A673 (cell line): ENCODE data around the gene GALNT18. TPM values are rescaled to one million over a fixed set of nuclear protein-coding genes. Genes with fewer than 3 reads are reported as not detected.

Experiments used
- BruUV-seq: library from RNA; stranded (reverse); fragments of 400-500 nt; replicated peaks from 2 replicates; lab custom pipeline; 2021; lab: Mats Ljungman, UMichigan
- CTCF ChIA-PET: fragments of 300-600 bp; sonication (Branson Sonifier 250); formaldehyde crosslinking; loops from one replicate; lab custom pipeline; 2022; ENCODE audit warnings: antibody characterized with exemption; lab: Charles Lee
- POLR2A ChIA-PET: fragments of 300-600 bp; sonication (Branson Sonifier 250); formaldehyde crosslinking; loops from one replicate; lab custom pipeline; 2022; ENCODE audit warnings: antibody characterized with exemption; ENCODE audit not compliant: low non-redundant PET; lab: Charles Lee
- DNase-seq: peaks from one replicate; pipeline ENCODE4 v3.0.0-alpha.2; 2015; ENCODE audit warnings: low spot score
- H3K27ac ChIP-seq: fragments of 200-600 bp; sonication (generic); 2 replicates; pipeline ENCODE4 v1.5.1; 2016; ENCODE audit warnings: mixed run types, low read depth, mild to moderate bottlenecking, mixed read lengths, antibody characterized with exemption, low read length; ENCODE audit not compliant: poor library complexity, severe bottlenecking
- H3K27me3 ChIP-seq: fragments of 200-600 bp; sonication (generic); replicated peaks from 2 replicates; pipeline ENCODE4 v1.6.1; 2017; ENCODE audit warnings: mixed run types, low read depth, mild to moderate bottlenecking, mixed read lengths, antibody characterized with exemption, low read length; ENCODE audit not compliant: insufficient read depth, poor library complexity
- H3K36me3 ChIP-seq: fragments of 200-600 bp; sonication (generic); 2 replicates; pipeline ENCODE4 v1.6.1; 2016; ENCODE audit warnings: mixed run types, mild to moderate bottlenecking, mixed read lengths, antibody characterized with exemption, low read length; ENCODE audit not compliant: insufficient read depth, poor library complexity, severe bottlenecking
- H3K4me1 ChIP-seq: fragments of 200-600 bp; sonication (generic); 2 replicates; pipeline ENCODE4 v1.6.1; 2017; ENCODE audit warnings: mixed run types, mild to moderate bottlenecking, mixed read lengths, antibody characterized with exemption, low read length; ENCODE audit not compliant: insufficient read depth, poor library complexity, severe bottlenecking
- H3K4me3 ChIP-seq: fragments of 200-600 bp; sonication (generic); 2 replicates; pipeline ENCODE4 v1.5.1; 2016; ENCODE audit warnings: low read depth, mixed run types, mild to moderate bottlenecking, mixed read lengths, low read length; ENCODE audit not compliant: poor library complexity, severe bottlenecking
- H3K9me3 ChIP-seq: fragments of 200-600 bp; sonication (generic); 2 replicates; pipeline ENCODE4 v1.6.1; 2016; ENCODE audit warnings: mixed run types, low read depth, mild to moderate bottlenecking, mixed read lengths, antibody characterized with exemption, low read length; ENCODE audit not compliant: poor library complexity, severe bottlenecking
- EZH2 ChIP-seq: fragments of 200-600 bp; sonication (generic); IDR thresholded peaks from 2 replicates; pipeline ENCODE4 v1.6.1; 2017; ENCODE audit warnings: borderline replicate concordance, low read depth, mild to moderate bottlenecking, mixed read lengths, antibody characterized with exemption, low read length; ENCODE audit not compliant: poor library complexity, severe bottlenecking
- intact Hi-C: fragments of 100-400 bp; cut with micrococcal nuclease; formaldehyde crosslinking; loops from one replicate; pipeline ENCODE4 v1.10.0; 2022; ENCODE audit not compliant: unreplicated experiment
- total RNA-seq: library from RNA; stranded (reverse); gene quantifications from 2 replicates; pipeline ENCODE4 v1.2.3, GENCODE V29; 2021
- TF ChIP-seq, protein P1 (sequence below): fragments of 300-800, 200-600 bp; sonication (generic); conservative IDR thresholded peaks from 2 replicates; pipeline ENCODE4 v1.5.1; 2017; ENCODE audit warnings: low read depth, mild to moderate bottlenecking, antibody characterized with exemption, low read length, moderate library complexity, mixed read lengths

GALNT18 gene
- total RNA-seq, 1 experiment from 2014 or later: 0.37 TPM

DNA sequence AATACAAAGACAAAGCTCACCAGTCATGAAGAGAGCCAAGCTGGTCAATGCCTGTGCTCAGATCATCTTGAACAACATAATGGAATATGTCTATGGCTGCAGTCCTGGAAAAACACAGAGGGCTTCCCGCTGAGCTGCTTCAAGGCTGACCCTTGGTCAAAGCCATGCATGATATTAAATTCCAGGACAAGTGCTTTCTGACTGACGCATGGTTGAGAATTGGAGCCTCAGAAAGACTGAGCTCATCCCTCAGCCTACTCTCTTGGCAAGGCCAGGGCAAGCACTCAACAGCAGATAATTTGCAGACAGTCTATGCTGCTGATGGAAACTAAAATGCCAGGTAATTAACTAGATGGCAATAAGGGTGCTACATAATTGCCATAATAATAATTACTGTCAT, 89.2 kb downstream of the GALNT18 start:
- H3K27me3 ChIP-seq: no peaks in the 10 kb centered on the region
- ChIA-PET POLR2A (no interaction called here), CTCF (no interaction called here)
- no peaks in the 10 kb centered on the region for H3K9me3 ChIP-seq
- H3K4me3 ChIP-seq: no peak overlapping the region
- no peaks in the 10 kb centered on the region for H3K36me3 ChIP-seq
- DNase-seq: no peak
- no peak overlapping the region for H3K27ac ChIP-seq
- intact Hi-C loops: no loop called here
- no peaks in the 10 kb centered on the region for H3K4me1 ChIP-seq
- TF ChIP-seq, protein P1, sequence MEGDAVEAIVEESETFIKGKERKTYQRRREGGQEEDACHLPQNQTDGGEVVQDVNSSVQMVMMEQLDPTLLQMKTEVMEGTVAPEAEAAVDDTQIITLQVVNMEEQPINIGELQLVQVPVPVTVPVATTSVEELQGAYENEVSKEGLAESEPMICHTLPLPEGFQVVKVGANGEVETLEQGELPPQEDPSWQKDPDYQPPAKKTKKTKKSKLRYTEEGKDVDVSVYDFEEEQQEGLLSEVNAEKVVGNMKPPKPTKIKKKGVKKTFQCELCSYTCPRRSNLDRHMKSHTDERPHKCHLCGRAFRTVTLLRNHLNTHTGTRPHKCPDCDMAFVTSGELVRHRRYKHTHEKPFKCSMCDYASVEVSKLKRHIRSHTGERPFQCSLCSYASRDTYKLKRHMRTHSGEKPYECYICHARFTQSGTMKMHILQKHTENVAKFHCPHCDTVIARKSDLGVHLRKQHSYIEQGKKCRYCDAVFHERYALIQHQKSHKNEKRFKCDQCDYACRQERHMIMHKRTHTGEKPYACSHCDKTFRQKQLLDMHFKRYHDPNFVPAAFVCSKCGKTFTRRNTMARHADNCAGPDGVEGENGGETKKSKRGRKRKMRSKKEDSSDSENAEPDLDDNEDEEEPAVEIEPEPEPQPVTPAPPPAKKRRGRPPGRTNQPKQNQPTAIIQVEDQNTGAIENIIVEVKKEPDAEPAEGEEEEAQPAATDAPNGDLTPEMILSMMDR: no peak
- TF ChIP-seq EZH2: no peak
- no TSS peak for BruUV-seq

- POLR2A ChIA-PET: no interaction called here
- intact Hi-C loops: no loop called here
- TF ChIP-seq, protein P1: no peak
- TF ChIP-seq EZH2: no peak
- Histone ChIP-seq H3K27me3 (no peaks in the 10 kb centered on the region), H3K36me3 (no peaks in the 10 kb centered on the region), H3K27ac (no peak overlapping the region), H3K9me3 (no peaks in the 10 kb centered on the region), H3K4me1 (no peaks in the 10 kb centered on the region), H3K4me3 (no peak overlapping the region)
- DNase-seq: no peak
- no TSS peak for BruUV-seq
- CTCF ChIA-PET: no interaction called here
These were observed 90.5 kb downstream of the GALNT18 start for GRCh38 chr11:11531131-11531908.

GRCh38 chr11:11528986-11529385, 92.8 kb downstream of the GALNT18 start:
- Histone ChIP-seq H3K9me3 (no peaks in the 10 kb centered on the region), H3K27ac (no peak overlapping the region), H3K27me3 (no peaks in the 10 kb centered on the region), H3K4me1 (no peaks in the 10 kb centered on the region), H3K4me3 (no peak overlapping the region), H3K36me3 (no peaks in the 10 kb centered on the region)
- ChIA-PET POLR2A (no interaction called here), CTCF (no interaction called here)
- intact Hi-C loops: no loop called here
- TF ChIP-seq EZH2: no peak
- TF ChIP-seq, protein P1: no peak
- BruUV-seq: no TSS peak
- DNase-seq: no peak
